Measurements from ENCODE around the gene SLC43A1.

SLC43A1 gene

DNA sequence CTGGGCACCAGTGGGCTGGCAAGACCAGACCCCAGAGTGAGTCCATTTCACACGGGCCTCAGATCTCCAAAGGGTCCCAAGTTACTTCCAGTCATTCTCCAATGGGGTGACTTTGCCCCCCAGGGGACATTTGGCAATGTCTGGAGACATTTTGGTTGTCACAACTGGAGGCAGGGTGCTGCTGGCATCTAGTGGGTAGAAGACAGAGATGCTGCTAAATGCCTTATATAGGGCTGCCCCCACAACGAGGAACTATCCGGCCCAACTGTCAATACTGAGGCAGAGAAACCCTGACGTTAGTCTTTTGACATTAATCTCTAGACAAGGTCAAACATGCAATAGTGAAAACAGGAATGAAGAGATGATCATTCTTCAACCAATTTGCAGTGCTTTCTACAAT is 48.8 kb downstream of the SLC43A1 start (continued):
- TF ChIP-seq ZNF565 (CRISPR knock-in tag; conservative IDR thresholded peaks at IDR 0.05; ENCODE audit: low read depth) (no peak), TOX (CRISPR knock-in tag; IDR thresholded peaks at IDR 0.05; ENCODE audit: borderline replicate concordance) (no peak)
- TF ChIP-seq, protein P1, sequence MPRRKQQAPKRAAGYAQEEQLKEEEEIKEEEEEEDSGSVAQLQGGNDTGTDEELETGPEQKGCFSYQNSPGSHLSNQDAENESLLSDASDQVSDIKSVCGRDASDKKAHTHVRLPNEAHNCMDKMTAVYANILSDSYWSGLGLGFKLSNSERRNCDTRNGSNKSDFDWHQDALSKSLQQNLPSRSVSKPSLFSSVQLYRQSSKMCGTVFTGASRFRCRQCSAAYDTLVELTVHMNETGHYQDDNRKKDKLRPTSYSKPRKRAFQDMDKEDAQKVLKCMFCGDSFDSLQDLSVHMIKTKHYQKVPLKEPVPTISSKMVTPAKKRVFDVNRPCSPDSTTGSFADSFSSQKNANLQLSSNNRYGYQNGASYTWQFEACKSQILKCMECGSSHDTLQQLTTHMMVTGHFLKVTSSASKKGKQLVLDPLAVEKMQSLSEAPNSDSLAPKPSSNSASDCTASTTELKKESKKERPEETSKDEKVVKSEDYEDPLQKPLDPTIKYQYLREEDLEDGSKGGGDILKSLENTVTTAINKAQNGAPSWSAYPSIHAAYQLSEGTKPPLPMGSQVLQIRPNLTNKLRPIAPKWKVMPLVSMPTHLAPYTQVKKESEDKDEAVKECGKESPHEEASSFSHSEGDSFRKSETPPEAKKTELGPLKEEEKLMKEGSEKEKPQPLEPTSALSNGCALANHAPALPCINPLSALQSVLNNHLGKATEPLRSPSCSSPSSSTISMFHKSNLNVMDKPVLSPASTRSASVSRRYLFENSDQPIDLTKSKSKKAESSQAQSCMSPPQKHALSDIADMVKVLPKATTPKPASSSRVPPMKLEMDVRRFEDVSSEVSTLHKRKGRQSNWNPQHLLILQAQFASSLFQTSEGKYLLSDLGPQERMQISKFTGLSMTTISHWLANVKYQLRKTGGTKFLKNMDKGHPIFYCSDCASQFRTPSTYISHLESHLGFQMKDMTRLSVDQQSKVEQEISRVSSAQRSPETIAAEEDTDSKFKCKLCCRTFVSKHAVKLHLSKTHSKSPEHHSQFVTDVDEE (CRISPR knock-in tag; IDR thresholded peaks at IDR 0.05), result no peak

DNA sequence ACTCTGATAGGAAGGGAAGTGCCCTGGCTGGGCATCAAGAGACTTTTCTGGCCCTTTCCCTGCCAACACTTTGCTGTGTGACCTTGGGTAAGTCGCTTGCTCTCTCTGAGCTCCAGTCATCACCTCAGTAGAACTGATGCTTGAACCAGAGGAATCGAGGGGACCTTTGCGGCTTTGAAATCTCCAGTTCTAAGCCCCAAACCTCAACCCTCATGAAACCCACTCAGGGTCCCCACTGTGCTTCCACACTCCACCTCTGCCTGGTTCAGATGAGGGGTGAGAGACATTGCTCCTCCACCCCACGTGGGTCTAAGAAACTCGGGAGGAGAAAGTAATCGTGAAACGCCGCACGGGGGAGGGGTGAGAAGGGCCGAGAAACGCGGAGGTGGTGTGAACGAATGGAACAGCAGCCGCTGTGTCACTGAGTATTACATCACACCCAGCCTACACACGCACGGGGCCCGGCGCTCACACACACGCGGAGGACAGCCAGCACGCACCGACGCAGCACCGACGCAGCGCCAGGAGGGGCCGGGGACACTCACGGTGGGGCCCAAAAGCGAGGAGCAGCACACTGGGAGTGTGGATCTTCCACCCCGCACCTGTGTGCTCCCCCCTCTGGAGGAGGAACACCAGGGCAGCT is 50.8 kb downstream of the SLC43A1 start:
- no peak for ATAC-seq

DNA sequence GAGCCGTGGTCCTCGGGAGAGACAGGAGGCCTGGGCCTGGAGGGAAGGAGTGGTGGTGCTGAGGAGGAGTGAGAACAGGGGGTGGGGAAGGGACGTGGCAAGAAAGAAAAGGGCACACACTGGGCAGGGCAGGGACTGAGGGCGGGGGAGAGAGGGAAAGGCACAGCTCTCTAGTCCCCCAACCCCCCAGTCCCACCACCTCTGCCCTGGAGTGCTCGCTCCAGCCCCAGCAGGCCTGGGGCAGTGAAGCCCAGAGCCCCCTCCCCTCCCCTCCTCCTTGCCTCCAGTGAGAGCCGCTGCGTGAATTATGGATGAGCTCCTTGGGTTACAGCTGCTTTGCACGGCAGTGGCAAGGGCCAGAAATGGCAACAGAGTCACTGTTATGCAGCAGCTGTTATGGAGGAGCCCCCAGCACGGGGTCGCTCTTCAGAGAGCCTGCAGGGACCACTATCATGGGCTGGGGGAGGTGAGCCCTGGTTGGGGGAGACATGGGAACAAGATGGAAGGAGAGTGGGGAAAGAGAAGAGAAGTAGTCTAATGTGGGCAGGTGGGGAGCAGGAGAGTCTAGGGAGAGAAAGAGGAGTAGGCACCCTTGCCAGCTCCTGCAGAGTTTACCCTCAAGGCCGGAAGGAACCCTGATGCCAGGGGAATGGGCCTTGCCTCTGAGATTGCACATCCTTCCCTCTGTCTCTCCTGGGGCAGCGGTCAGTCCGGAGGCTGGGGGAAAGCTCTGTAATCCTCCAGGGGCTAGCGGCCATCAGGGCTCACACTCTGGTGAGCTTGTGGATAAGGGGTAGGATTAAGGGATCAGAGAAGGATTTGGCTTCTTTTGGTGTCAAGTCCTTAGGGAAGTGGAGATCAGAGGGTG is 51.6 kb downstream of the SLC43A1 start:
- ATAC-seq, result no peak
- TF ChIP-seq ZNF565 (CRISPR knock-in tag; conservative IDR thresholded peaks at IDR 0.05; ENCODE audit: low read depth), result no peak
- TF ChIP-seq ZFP3 (CRISPR knock-in tag; IDR thresholded peaks at IDR 0.05), result no peak
- no peak for TF ChIP-seq ESRRG (CRISPR knock-in tag; IDR thresholded peaks at IDR 0.05)
- no peak for TF ChIP-seq ISL1 (CRISPR knock-in tag; IDR thresholded peaks at IDR 0.05)
- TF ChIP-seq BACH2 (CRISPR knock-in tag; IDR thresholded peaks at IDR 0.05; ENCODE audit: borderline replicate concordance), result no peak

More for the DNA sequence above, 50.8 kb downstream of the SLC43A1 start:
- TF ChIP-seq RARB (CRISPR knock-in tag; IDR thresholded peaks at IDR 0.05) (no peak), ZNF70 (CRISPR knock-in tag; IDR thresholded peaks at IDR 0.05) (no peak), PPARA (CRISPR knock-in tag; IDR thresholded peaks at IDR 0.05; ENCODE audit: borderline replicate concordance) (no peak), ZNF565 (CRISPR knock-in tag; conservative IDR thresholded peaks at IDR 0.05; ENCODE audit: low read depth) (no peak), CSDC2 (CRISPR knock-in tag; IDR thresholded peaks at IDR 0.05) (no peak), TCF4 (CRISPR knock-in tag; IDR thresholded peaks at IDR 0.05; ENCODE audit: borderline replicate concordance) (no peak), BACH2 (CRISPR knock-in tag; IDR thresholded peaks at IDR 0.05; ENCODE audit: borderline replicate concordance) (no peak), OSR1 (CRISPR knock-in tag; IDR thresholded peaks at IDR 0.05) (no peak)
- TF ChIP-seq, protein P2, sequence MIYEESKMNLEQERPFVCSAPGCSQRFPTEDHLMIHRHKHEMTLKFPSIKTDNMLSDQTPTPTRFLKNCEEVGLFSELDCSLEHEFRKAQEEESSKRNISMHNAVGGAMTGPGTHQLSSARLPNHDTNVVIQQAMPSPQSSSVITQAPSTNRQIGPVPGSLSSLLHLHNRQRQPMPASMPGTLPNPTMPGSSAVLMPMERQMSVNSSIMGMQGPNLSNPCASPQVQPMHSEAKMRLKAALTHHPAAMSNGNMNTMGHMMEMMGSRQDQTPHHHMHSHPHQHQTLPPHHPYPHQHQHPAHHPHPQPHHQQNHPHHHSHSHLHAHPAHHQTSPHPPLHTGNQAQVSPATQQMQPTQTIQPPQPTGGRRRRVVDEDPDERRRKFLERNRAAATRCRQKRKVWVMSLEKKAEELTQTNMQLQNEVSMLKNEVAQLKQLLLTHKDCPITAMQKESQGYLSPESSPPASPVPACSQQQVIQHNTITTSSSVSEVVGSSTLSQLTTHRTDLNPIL (CRISPR knock-in tag; IDR thresholded peaks at IDR 0.05; ENCODE audit: low read depth), result no peak
- TF ChIP-seq, protein P1 (CRISPR knock-in tag; IDR thresholded peaks at IDR 0.05), result no peak
- TF ChIP-seq, protein P3, sequence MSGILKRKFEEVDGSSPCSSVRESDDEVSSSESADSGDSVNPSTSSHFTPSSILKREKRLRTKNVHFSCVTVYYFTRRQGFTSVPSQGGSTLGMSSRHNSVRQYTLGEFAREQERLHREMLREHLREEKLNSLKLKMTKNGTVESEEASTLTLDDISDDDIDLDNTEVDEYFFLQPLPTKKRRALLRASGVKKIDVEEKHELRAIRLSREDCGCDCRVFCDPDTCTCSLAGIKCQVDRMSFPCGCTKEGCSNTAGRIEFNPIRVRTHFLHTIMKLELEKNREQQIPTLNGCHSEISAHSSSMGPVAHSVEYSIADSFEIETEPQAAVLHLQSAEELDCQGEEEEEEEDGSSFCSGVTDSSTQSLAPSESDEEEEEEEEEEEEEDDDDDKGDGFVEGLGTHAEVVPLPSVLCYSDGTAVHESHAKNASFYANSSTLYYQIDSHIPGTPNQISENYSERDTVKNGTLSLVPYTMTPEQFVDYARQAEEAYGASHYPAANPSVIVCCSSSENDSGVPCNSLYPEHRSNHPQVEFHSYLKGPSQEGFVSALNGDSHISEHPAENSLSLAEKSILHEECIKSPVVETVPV (CRISPR knock-in tag; IDR thresholded peaks at IDR 0.05), result no peak

DNA sequence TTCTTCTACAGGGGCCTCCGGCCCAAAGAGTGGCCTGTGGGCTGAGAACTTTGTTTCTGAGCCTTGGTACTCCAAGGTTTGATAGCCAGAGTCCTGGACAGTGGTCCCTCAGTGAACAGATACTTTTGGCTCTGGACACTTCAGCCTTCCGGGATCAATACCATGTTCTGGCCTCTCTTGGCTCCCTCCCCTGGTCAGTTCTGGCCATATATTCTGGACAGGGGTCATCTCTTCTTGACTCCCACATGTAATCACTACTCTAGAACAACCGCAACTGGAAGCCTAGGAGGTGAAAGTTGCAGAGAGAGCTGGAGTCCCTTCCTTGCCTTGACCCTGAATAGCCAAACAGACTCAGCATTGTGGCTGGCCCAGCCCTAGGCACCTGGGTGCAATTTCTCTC is 52.9 kb downstream of the SLC43A1 start:
- no peak for ATAC-seq
- TF ChIP-seq OSR1 (CRISPR knock-in tag; IDR thresholded peaks at IDR 0.05) (no peak), ZFP30 (CRISPR knock-in tag; IDR thresholded peaks at IDR 0.05) (no peak), RARB (CRISPR knock-in tag; IDR thresholded peaks at IDR 0.05) (no peak), ZFP3 (CRISPR knock-in tag; IDR thresholded peaks at IDR 0.05) (no peak), TCF4 (CRISPR knock-in tag; IDR thresholded peaks at IDR 0.05; ENCODE audit: borderline replicate concordance) (no peak), SNAI2 (CRISPR knock-in tag; IDR thresholded peaks at IDR 0.05) (no peak), TOX (CRISPR knock-in tag; IDR thresholded peaks at IDR 0.05; ENCODE audit: borderline replicate concordance) (no peak), ARNTL (CRISPR knock-in tag; IDR thresholded peaks at IDR 0.05; ENCODE audit: borderline replicate concordance, low read depth) (no peak)
- TF ChIP-seq, protein P2 (CRISPR knock-in tag; IDR thresholded peaks at IDR 0.05; ENCODE audit: low read depth), result no peak
- TF ChIP-seq, protein P4, sequence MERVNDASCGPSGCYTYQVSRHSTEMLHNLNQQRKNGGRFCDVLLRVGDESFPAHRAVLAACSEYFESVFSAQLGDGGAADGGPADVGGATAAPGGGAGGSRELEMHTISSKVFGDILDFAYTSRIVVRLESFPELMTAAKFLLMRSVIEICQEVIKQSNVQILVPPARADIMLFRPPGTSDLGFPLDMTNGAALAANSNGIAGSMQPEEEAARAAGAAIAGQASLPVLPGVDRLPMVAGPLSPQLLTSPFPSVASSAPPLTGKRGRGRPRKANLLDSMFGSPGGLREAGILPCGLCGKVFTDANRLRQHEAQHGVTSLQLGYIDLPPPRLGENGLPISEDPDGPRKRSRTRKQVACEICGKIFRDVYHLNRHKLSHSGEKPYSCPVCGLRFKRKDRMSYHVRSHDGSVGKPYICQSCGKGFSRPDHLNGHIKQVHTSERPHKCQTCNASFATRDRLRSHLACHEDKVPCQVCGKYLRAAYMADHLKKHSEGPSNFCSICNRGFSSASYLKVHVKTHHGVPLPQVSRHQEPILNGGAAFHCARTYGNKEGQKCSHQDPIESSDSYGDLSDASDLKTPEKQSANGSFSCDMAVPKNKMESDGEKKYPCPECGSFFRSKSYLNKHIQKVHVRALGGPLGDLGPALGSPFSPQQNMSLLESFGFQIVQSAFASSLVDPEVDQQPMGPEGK (CRISPR knock-in tag; IDR thresholded peaks at IDR 0.05; ENCODE audit: borderline replicate concordance), result no peak
- TF ChIP-seq, protein P5, sequence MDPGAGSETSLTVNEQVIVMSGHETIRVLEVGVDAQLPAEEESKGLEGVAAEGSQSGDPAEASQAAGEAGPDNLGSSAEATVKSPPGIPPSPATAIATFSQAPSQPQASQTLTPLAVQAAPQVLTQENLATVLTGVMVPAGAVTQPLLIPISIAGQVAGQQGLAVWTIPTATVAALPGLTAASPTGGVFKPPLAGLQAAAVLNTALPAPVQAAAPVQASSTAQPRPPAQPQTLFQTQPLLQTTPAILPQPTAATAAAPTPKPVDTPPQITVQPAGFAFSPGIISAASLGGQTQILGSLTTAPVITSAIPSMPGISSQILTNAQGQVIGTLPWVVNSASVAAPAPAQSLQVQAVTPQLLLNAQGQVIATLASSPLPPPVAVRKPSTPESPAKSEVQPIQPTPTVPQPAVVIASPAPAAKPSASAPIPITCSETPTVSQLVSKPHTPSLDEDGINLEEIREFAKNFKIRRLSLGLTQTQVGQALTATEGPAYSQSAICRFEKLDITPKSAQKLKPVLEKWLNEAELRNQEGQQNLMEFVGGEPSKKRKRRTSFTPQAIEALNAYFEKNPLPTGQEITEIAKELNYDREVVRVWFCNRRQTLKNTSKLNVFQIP (CRISPR knock-in tag; IDR thresholded peaks at IDR 0.05; ENCODE audit: borderline replicate concordance, low read depth), result no peak
